Renal cortical epithelial cell (primary cell): ENCODE measurements around the gene TMPRSS13. TPM values are rescaled to one million over a fixed set of nuclear protein-coding genes. Genes with fewer than 3 reads are reported as not detected.
"Not testable (repeated sequence)": the region's sequence is repeated elsewhere in the genome, so short reads cannot be mapped to it uniquely, and the experiment has no call there.

Experiments used
- DNase-seq: peaks from one replicate; pipeline ENCODE4 v3.0.0-alpha.2; 2011; ENCODE audit warnings: low read depth
- total RNA-seq: library from RNA; depleted of rRNA; stranded (reverse); fragments of >200 nt; gene quantifications from 2 replicates; pipeline ENCODE4 v1.2.3, GENCODE V29; 2014

Gene TMPRSS13
- total RNA-seq, 1 donor from 2014 or later, result not detected

- no peak for DNase-seq
These were observed 22.1 kb upstream of the TMPRSS13 start for GRCh38 chr11:117950993-117951961.

DNA sequence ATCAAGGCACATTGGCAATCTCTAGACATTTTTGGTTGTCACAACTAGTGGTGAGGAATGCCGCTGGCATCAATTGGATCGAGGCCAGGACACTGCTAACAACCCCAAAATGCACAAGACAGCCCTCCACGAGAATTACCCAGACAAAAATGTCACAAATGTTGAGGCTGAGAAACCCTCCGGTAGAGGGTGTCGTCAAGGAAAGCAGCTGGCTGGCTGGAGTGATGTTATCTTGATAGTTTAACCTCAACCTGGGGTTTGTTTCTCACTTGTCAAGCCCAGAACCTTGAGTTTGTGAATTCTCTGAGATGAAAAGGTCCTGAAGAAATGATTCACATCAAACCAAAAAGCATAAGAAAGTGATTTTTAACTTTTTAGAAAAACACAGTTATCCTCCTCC is 21.1 kb upstream of the TMPRSS13 start:
- DNase-seq, result no peak

GRCh38 chr11:117949062-117949461 is 19.9 kb upstream of the TMPRSS13 start:
- no peak for DNase-seq

DNA sequence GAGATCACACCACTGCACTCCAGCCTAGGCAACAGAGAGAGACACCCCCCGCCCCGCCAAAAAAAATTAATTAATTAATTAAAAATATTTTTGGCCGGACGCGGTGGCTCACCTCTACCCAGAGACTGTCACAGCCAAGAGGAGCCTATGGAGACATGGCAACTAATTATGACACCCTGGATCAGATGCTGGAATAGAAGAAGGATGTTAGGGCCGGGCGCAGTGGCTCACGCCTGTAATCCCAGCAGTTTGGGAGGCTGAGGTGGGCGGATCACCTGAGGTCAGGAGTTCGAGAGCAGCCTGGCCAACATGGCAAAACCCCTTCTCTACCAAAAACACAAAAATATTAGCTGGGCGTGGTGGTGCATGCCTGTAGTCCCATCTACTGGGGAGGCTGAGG is 19.3 kb upstream of the TMPRSS13 start:
- not testable (repeated sequence) for DNase-seq

DNA sequence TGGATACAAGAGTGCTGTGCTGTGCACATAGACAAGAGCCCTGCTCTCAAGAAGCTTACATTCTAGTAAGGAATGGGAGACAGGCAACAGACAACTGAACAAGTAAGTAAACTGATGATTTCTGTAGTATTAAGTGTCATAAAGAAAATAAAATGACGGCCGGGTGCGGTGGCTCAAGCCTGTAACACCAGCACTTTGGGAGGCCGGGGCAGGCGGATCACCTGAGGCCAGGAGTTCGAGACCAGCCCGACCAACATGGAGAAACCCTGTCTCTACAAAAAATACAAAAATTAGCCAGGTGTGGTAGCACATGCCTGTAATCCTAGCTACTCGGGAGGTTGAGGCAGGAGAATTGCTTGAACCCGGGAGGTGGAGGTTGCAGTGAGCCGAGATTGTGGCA is 18.5 kb upstream of the TMPRSS13 start:
- not testable (repeated sequence) for DNase-seq

GRCh38 chr11:117946842-117947526 is 17.8 kb upstream of the TMPRSS13 start:
- DNase-seq, result peak; percentile 95

GRCh38 chr11:117946156-117946841 is 17.1 kb upstream of the TMPRSS13 start:
- DNase-seq, result no peak

DNA sequence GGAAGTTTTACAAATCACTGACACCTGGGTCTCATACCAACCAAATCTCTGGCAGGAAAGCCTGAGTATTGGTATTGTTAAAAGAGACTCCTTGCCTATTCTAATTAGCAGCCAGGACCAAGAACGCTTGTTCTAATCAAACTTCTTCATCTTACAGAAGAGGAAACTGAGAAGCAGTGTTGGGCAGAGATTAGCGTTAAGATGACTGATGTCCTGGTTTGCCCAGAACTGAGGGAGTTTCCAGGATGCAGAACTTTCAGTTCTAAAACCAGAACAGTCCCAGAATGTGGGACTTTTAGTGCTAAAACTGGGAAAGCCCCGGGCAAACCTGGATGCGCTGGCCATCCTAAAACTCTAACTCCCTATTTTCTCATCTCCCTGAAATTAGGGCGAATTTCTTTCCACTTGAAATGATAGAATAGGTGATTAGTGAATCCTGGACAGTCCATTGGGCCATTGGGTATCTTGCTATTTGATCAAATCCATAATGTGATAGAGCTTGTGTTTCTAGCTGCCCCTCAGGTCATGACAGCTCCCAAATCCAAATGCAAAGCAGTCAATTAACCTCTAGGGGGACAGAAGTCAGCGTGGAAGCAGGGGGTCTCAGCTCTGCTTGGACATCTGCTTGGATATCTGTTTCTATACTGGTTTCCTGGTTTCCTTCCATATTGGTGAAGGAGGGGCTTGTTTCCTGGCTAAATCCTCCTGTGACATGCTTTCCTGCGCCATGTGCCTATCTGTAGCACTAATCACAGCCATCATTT is 16.0 kb upstream of the TMPRSS13 start:
- DNase-seq, result no peak

DNA sequence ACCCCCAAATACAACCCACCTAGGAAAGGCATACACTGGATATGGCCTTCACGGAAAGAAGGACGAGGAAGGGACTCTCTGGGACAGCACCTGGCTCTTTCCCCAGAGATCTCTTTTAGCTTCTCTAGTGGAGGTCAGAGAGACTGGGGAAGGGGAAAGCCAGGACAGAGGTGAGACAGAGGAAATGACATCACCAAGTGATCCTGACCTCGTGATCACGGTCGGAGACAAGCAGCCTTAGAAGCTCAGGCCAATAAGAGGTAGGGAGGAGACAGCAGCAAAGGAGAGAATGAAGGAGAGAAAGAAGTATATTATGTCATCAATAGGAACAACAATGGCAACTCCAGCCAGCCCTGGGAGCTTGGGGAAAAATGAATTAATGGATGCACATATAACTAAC is 15.4 kb upstream of the TMPRSS13 start:
- DNase-seq, result no peak

DNA sequence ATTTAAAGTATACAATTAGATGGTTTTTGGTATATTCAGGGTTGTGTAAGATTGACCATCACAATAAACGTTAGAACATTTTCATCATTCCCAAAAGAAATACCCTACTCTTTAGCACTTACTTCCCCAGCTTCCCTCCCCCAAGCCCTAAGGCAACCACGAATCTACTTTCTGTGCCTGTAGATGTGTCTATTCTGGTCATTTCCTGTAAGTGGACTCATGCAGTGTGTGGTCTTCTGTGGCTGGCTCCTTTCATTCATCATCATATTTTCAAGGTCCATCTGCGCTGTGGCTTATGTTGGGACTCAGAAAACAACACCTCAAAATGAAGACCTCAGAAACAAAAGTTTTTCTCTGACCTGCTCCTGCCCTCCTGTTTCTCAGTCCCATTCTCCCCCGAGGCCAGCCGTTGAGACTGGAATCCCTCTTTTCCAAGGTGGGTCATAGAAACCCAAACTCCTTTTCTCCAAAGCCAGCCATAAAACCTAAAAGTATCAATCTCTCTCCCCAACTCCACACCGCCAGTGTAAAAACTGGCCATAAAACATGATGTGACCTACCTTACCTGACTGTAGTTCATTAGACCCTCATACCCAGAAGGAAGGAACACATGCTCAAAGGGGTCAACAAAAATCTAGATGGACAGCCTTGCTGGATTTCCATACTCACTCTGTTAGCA is 12.9 kb upstream of the TMPRSS13 start:
- no peak for DNase-seq

DNA sequence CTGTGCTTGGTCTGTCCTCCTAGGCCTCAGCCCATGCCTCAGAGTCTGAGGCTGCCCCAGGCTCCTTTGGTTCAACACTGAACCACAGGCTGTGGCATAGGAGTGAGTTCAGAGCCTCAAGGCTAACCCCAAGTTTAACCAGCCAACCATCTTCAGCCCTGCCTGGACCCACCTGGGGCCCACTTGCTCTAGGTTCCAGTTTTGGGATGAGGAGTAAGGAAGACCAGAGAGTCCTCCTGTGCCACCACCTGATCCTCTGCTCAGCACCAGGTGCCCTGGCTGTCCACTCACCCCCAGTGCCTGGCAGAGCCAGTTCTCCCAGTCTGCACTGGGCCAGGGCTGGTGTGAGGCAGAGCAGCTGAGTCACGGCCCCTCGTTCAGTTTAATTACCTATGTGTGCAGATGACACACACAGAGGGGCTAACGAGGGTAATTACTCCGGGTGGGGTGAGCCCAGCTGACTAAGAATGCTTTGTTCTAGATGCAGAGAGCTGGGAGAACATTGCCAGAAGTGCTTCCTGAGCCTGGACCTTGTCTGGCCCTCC is 12.0 kb upstream of the TMPRSS13 start:
- DNase-seq, result peak; percentile 78

DNA sequence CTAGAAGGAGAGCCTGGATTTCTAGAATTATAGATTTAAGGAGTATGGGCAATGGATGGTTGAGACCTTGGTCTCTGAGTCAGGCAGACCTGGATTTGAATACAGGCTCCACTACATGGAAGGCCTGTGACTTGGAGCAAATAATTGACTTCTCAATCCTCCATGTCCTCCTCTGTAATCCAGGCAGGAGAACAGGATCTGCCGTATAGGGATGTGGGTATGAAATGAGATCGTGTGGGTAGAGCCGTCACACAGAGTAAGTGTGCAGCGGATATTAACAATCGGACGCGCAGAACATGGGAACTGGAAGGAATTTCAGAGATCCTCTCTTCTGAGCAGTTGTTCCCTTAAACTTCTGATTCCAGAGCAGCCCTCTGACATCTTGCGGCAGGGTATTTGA is 11.5 kb upstream of the TMPRSS13 start:
- no peak for DNase-seq

DNA sequence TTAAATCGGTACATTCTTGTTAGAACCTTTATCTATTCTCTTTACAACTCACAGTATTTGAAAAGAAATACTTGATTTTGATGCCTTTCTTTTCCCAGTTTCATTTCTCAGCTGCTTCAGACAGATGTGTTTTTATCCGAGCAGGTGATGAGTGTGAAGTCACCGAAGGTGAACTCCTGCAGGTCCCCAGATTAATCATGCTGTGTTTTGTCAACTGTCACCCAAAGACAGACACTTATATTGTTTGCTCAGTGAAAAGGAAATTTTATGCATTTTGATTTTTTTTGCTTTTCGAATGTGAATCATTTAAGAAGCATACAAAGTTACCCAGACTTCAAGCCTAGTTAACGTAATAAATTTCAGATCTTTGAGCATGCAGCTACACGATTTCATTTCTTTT is 7.8 kb upstream of the TMPRSS13 start:
- no peak for DNase-seq

GRCh38 chr11:117934526-117935307 is 5.5 kb upstream of the TMPRSS13 start:
- DNase-seq, result no peak

DNA sequence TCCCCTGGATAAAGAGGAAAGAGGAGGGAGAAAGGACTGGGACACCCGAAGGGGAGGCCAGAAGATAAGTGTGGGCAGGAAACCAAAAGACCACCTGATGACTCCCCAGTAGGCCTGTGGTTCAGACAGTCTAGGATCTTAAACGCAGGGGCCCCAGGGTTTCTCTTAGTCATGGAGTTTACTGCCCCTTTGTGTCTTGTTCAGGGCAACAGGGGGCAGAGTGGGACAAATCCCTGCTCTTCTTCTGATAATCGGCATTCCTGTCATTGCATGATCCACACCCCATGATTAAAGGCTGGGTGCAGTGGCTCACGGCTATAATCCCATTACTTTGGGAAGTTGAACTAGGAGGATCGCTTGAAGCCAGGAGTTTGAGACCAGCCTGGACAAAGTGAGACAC is 4.7 kb upstream of the TMPRSS13 start:
- no peak for DNase-seq

DNA sequence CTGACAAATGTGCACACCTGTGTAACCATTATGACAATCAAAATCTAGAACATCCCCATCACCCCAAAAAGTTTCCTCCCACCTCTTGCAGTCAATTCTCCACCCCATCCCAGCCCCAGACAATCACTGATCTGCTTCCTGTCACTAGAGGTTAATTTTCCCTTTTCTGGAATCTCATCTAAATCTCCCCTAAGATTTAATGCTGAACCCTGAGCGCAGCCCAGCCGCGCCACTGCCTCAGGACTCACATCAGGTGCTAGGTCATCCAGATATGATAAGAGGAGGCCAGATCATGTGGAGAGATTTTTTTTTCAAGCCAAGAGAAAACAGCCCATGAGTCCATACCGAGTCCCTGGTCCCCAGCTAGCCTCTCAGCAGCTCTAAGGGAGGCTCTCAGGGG is 4.3 kb upstream of the TMPRSS13 start:
- no peak for DNase-seq

DNA sequence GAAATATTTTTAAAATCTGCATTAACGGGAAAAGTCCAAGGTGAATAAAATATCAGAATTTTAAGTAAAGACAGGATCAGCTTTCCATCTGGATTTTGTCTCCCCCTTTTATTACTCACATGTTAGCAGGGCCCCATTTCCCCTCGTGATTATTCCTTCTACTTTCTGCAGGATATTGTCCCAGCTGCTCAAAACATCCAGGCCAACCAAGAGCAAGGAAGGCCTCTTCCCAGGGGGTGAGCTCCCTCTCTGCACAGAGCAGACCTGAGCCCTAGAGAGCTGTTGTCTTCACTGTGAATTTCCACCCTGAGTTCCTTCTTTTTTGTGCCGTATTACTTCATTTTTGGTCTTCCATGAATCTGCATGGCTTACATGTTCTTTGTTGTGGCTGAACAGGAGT is 3.7 kb upstream of the TMPRSS13 start:
- no peak for DNase-seq

DNA sequence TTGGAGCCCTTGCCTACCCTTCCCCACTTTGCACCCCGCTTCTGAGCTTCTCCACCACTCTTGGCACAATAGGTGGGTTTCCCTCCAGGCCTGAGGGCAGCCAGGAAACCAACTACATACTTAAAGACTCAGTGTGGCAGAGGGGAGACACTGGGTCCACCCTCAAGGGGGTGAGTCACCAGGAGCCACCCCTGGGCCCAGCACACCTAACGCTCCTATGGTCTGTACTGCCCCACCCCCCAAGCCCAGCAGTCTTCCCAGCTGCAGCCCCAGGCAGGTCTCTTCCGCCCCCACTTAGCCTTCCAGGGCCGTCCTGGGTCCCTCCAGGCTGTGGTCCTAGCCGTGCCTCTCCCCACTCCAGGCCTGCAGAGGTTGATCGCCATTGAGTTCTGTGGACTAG is 3.2 kb upstream of the TMPRSS13 start:
- DNase-seq, result no peak

DNA sequence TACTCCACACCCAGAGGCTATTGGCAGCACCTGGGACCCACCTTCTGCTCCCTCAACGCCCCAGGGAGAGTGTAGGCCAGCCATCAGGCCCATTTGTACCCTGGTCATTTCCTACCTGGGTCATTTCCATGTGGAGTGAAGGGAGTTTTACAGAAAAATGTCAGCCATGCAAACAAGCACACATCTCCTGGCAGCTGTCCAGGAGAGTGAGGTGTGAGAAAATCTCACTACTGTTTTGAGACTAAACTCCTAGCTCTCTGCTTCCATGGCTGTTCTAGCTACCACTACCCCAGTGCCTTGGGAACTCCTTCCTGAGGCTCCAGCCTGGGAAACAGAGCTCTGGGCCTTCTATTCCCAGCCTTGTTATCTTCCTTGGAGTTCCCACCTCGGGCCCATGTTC is 2.8 kb upstream of the TMPRSS13 start:
- DNase-seq, result peak; percentile 17

DNA sequence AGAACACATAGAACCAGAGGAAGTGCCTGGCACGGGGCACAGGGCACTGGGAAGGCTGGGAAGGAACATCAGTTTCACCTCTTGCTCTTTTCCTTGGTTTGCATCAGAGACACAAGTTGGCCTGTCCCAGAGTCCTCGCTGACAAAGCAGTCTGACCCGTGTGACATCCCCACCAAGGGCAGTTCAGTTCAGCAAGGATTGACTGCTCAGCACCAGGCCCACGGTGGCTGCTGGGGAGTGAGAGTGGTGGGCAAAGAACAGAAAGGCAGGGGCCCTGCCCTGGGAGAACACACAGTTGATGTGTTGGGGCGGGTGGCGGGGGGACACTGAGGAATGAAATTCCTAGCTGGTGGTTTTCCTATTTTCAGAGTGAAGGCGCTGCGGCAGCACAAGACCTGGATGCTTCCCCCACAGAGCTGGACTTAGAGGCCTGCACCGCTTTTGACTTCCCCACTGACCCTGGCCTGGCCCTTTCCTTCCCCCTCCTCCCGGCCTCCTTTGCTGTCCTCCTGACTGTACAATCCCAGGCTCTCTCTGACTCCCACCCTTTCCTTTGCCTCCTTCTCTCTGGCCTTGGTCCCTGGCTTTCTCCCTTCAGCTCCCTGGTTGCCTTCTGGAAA is 2.2 kb upstream of the TMPRSS13 start:
- DNase-seq, result no peak
